ENCODE data around the gene CCNQ.

DNA sequence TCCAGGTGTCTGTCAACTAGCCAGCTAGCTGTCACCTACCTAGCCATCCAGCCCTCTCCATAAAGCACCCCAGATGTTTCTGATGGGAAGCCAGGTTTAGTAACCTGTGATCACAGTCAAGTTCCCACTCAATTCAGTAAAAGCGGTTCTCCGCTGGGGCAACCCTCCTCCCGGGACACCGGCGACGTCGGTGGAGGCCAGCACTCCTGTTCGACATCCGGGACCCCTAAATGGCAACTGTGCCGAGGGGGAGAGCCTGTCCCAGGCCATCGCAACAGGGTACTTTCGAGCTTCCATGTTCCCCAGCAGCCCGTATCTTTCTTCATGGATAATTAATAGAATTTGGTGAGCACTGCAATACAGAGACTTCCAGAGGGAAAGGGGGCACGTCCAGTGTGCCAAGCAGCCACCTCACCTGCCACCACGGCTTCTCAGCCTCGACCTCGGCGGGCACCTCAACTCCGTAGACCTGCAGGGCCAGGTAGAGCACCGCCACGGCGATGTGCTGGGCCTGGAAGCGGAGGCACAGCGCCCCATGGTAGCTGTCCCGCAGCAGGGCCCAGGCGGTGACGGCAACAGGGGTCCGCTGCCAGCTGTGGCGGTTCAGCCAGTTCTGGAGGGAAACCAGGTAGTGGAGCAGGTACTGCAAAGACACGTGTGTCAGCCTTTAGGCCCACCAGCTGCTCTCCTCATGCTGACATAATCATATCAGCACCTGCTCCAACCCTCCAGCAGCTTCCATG lies 6.7 kb downstream of the CCNQ start:
- TF ChIP-seq, protein P1, sequence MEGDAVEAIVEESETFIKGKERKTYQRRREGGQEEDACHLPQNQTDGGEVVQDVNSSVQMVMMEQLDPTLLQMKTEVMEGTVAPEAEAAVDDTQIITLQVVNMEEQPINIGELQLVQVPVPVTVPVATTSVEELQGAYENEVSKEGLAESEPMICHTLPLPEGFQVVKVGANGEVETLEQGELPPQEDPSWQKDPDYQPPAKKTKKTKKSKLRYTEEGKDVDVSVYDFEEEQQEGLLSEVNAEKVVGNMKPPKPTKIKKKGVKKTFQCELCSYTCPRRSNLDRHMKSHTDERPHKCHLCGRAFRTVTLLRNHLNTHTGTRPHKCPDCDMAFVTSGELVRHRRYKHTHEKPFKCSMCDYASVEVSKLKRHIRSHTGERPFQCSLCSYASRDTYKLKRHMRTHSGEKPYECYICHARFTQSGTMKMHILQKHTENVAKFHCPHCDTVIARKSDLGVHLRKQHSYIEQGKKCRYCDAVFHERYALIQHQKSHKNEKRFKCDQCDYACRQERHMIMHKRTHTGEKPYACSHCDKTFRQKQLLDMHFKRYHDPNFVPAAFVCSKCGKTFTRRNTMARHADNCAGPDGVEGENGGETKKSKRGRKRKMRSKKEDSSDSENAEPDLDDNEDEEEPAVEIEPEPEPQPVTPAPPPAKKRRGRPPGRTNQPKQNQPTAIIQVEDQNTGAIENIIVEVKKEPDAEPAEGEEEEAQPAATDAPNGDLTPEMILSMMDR (IDR thresholded peaks at IDR 0.05; ENCODE audit: insufficient read depth, low read depth, low read length) = no peak
- TF ChIP-seq EZH2 (IDR thresholded peaks at IDR 0.05; ENCODE audit: insufficient read depth, low read length) = no peak
